HG03439 (cell line): Measurements from ENCODE around the gene MCM5.

ENCODE experiments used
- ATAC-seq: cut with Tn5 transposase; IDR thresholded peaks from one replicate; pipeline ENCODE4 v1.9.1; 2021; ENCODE audit warnings: mild to moderate bottlenecking, moderate library complexity; ENCODE audit not compliant: unreplicated experiment

Gene MCM5

DNA sequence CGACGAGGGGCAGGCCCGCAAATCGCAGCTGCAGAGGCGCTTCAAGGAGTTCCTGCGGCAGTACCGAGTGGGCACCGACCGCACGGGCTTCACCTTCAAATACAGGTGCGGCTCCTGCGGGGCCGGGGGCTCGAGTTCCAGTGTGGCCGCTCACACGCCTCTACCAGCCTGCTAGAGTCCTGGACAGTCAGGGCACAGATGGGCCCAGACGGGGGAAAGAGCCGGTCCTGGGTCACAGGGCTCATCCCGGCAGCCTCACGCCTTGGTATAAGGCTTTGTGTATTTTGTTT is 506 bp downstream of the MCM5 start:
- peak; percentile 12 for ATAC-seq

DNA sequence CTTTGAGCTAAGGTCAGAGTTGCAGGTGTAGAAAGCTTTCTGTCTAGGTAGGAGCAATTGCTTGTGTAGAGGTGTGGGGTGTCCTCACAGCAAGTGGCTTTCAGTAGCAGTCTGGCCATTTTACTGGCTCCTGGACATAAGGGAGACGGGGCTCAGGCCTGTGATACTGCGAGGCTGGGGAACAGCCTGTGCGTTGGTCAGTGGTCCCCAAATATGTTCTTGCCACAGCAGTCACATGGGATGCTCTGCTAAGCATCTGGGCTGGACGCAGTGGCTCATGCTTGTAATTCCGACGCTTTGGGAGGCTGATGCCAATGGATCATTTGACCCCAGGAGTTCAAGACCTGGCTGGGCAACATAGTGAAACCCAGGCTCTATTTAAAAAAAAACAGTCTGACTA is 1.9 kb downstream of the MCM5 start:
- no peak for ATAC-seq

DNA sequence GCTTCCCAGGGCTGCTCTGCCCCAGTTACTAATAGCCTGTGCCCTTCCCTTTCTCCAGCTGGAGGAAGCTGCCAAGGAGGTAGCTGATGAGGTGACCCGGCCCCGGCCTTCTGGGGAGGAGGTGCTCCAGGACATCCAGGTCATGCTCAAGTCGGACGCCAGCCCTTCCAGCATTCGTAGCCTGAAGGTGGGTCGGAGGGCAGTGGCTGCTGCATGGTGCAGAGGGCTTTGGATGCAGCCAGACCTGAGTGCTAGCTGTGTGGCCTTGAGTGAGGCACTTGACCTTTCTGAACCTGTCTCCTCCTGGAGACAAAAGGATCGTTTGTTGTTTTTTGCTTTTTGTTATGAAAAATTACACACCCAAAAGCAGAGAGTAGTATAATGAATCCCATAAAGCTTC is 3.4 kb downstream of the MCM5 start:
- no peak for ATAC-seq

DNA sequence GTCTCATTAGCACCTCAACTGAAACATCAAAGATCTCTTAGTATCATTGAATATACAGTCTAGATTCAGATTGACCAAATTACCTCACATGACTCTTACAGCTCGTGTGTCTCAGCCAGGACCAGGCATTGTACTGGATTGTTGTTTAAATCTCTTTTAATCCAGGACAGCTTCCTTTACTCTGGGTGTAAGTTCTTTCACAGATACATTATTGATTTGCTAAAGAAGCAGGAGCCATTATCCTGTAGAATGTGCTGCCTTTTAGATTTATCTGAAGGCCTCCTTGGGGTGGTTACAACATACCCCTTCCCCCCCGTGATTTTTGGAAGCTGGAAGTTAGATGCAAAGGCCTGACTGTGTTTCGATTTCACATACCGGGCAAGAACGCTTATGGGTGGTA is 4.2 kb downstream of the MCM5 start:
- no peak for ATAC-seq

- ATAC-seq = no peak
These were observed 6.5 kb downstream of the MCM5 start for GRCh38 chr22:35406443-35406842.

- no peak for ATAC-seq
These were observed 7.4 kb downstream of the MCM5 start for GRCh38 chr22:35407362-35407761.

- peak; percentile 59 for ATAC-seq
These were observed 10.1 kb downstream of the MCM5 start for GRCh38 chr22:35409783-35410662.

DNA sequence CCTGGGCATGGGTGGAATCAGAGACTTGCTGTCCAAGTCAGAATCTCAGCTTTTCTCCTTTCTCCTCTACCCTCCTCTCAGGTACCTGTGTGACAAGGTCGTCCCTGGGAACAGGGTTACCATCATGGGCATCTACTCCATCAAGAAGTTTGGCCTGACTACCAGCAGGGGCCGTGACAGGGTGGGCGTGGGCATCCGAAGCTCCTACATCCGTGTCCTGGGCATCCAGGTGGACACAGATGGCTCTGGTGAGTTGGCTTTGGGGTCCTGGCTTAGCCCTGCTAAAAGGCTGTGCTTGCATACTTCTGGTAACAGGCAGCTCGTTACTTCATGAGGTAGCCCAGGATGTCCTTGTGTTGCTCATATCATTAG is 10.7 kb downstream of the MCM5 start:
- peak; percentile 13 for ATAC-seq

DNA sequence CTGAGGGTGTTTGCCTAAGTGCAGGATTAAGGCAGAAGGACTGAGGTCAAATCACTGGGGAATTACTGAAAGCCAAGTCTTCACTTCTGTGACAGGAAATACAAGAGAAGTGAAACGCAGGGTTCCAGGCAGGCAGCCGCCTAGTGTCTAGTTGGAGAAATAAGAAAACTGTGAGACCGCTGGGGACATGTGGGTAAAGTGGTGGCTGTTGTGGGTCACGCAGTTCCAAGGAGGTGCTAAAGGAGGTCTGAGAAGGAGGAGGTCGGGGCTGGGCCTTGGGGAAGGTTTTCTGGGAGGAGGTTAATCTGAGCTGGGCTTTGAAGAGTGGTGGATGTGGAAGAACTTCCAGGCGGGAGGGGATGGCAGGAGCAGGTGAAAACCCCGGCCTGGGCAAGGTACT is 11.2 kb downstream of the MCM5 start:
- no peak for ATAC-seq

DNA sequence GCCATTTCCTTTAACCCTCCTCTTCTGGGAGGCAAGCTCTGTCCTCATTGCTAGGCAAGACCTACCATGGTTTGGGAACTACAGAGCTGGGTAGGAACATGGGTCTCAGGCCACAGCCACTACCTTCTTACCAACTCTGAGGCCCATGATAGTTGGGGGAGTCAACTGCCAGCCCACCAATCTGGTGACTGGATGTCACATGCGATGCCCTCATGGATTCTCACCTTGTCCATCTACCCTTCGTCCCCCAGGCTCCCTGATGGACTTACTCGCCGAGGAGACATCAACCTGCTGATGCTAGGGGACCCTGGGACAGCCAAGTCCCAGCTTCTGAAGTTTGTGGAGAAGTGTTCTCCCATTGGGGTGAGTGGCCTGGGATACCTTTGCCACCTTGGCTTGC is 13.7 kb downstream of the MCM5 start:
- no peak for ATAC-seq

GRCh38 chr22:35417606-35418005 is 17.7 kb downstream of the MCM5 start:
- ATAC-seq = no peak

DNA sequence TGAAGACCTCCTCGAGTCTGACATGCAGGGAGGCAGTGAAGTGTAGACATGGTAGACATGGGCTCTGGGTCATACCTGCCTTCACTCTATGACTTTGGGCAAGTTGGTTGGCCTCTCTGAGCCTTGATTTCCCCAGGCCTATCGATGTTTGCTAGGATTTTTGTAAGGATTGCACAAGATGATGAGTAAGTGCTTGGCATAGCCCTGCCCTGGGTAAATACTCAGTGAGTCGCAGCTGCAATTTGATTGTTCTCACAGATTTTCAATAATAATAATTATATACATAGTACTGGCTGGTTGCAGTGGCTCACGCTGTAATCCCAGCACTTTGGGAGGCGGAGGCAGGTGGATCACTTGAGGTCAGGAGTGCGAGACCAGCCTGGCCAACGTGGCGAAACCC is 18.1 kb downstream of the MCM5 start:
- no peak for ATAC-seq

- no peak for ATAC-seq
These were observed 18.8 kb downstream of the MCM5 start for GRCh38 chr22:35418731-35419130.

GRCh38 chr22:35419756-35420155 is 19.8 kb downstream of the MCM5 start:
- ATAC-seq = no peak

GRCh38 chr22:35421121-35421520 is 21.2 kb downstream of the MCM5 start:
- ATAC-seq = no peak

DNA sequence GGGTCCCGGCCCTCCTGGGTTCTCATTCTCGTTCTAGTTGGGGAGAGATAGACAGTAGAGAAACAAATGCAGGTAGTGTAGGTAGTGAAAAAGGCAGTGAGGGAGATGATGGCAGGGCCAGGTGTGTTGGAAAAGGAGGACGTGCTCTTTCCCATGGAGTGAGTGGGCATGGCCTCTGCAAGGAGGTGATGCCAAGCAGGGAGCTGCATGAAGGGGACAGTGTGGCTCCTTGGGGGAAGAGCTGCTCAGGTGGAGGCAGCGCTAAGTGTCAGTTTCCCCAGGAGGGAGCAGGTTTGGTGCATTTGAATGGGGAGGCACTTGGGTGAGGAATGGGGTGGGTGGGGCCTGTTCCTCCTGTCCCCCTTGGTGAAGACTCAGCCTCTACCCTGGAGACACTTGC is 22.2 kb downstream of the MCM5 start:
- no peak for ATAC-seq

- ATAC-seq = no peak
These were observed 23.0 kb downstream of the MCM5 start for GRCh38 chr22:35422936-35423335.

DNA sequence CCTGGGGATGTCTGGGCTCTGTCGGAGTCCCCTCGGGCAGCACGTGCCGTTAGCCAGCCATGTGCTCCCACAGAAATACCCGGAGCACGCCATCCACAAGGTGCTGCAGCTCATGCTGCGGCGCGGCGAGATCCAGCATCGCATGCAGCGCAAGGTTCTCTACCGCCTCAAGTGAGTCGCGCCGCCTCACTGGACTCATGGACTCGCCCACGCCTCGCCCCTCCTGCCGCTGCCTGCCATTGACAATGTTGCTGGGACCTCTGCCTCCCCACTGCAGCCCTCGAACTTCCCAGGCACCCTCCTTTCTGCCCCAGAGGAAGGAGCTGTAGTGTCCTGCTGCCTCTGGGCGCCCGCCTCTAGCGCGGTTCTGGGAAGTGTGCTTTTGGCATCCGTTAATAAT is 24.1 kb downstream of the MCM5 start:
- no peak for ATAC-seq

GRCh38 chr22:35424761-35425160 is 24.8 kb downstream of the MCM5 start:
- no peak for ATAC-seq

- no peak for ATAC-seq
These were observed 25.6 kb downstream of the MCM5 start for GRCh38 chr22:35425546-35425945.

DNA sequence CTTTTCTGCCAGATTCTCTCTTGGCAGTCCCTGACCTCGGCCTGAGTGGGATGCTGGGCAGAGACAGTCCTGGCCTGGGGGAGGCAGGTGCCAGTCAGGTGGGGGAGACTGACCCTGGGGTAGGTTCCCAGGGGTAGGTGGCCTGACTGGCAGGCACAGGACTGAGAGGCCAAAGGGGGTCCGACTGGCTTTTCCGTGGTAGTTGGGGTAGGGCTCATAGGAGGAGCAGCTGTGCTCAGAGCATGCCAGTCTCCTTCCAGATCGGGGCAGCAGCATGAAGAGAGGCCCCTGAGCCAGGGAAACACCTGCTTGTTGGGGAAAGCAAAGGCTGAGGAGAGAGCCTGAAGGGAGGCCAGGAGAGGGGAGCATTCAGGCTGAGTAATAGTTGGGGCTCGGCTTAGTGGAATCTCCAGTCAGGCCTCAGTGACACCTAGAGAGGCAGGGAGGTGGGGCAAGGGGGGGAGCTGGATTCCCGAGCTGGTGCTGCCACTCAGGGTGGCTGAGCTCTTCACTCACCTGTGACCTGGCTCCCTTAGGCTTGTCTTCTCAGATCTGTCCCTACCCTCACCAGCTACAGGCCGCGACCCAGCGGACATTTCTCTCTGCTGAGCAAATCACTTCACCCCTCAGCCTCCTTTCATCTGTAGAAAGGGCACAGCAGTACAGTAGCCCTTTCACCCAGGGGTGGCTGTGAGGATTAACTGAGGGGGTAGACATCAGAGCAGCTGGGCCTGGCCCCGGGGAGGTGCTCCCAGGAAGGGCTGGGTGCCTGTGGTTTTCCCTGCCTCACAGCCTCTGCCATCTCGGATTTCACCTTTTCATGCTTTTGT is 26.2 kb downstream of the MCM5 start:
- no peak for ATAC-seq

- no peak for ATAC-seq
These were observed 26.8 kb downstream of the MCM5 start for GRCh38 chr22:35426801-35427140.
